WTC11 (cell line): ENCODE measurements around the gene KCNK15. TPM values are rescaled to one million over a fixed set of nuclear protein-coding genes. Genes with fewer than 3 reads are reported as not detected.

Source experiments
- ATAC-seq: fragments of 200-7000 bp; cut with Tn5 transposase; 2 replicates; pipeline ENCODE4 v1.10.0; 2021; ENCODE audit warnings: mild to moderate bottlenecking, moderate library complexity
- CTCF ChIA-PET: fragments of 300-600 bp; sonication (Branson Sonifier 250); formaldehyde crosslinking; loops from one replicate; lab custom pipeline; 2021; ENCODE audit warnings: antibody characterized with exemption; lab: Charles Lee
- POLR2A ChIA-PET: fragments of 350-600 bp; sonication (Branson Sonifier 250); formaldehyde crosslinking; loops from one replicate; lab custom pipeline; 2021; ENCODE audit warnings: antibody characterized with exemption; lab: Charles Lee
- DNase-seq: peaks from one replicate; pipeline ENCODE4 v3.0.0; 2021; ENCODE audit warnings: low spot score
- H3K27ac Mint-ChIP-seq: 2 replicates; pipeline ENCODE4 v1.8.0; 2021; ENCODE audit warnings: mixed read lengths
- H3K27me3 Mint-ChIP-seq: 2 replicates; pipeline ENCODE4 v1.8.0; 2021; ENCODE audit warnings: low read depth, mild to moderate bottlenecking, moderate library complexity, mixed read lengths
- H3K36me3 Mint-ChIP-seq: 2 replicates; pipeline ENCODE4 v1.8.0; 2021; ENCODE audit warnings: mixed read lengths
- H3K4me1 Mint-ChIP-seq: 2 replicates; pipeline ENCODE4 v1.8.0; 2022; ENCODE audit warnings: mixed read lengths
- H3K4me3 Mint-ChIP-seq: 2 replicates; pipeline ENCODE4 v1.8.0; 2021; ENCODE audit warnings: mild to moderate bottlenecking, moderate library complexity, mixed read lengths
- H3K9me3 Mint-ChIP-seq: 2 replicates; pipeline ENCODE4 v1.8.0; 2021; ENCODE audit warnings: mixed read lengths
- CREM ChIP-seq: sonication (generic); formaldehyde crosslinking; IDR thresholded peaks from 2 replicates; pipeline ENCODE4 v1.8.1; 2022; ENCODE audit warnings: mild to moderate bottlenecking, missing genetic modification reagents, moderate library complexity
- EMX1 ChIP-seq: fragments of 250-450 bp; sonication (Bioruptor Pico); IDR thresholded peaks from 2 replicates; pipeline ENCODE4 v1.8.0; 2021; ENCODE audit warnings: mild to moderate bottlenecking
- ETV6 ChIP-seq: sonication (generic); formaldehyde crosslinking; IDR thresholded peaks from 2 replicates; pipeline ENCODE4 v1.8.1; 2022; ENCODE audit warnings: mild to moderate bottlenecking, missing genetic modification reagents
- FOXK1 ChIP-seq: sonication (generic); formaldehyde crosslinking; IDR thresholded peaks from 2 replicates; pipeline ENCODE4 v1.8.0; 2022; ENCODE audit warnings: mild to moderate bottlenecking, moderate library complexity, missing genetic modification reagents
- HMGA2 ChIP-seq: fragments of 250-450 bp; sonication (Bioruptor Pico); IDR thresholded peaks from 2 replicates; pipeline ENCODE4 v1.4.0; 2021; ENCODE audit warnings: mild to moderate bottlenecking, moderate library complexity
- IRF2 ChIP-seq: sonication (generic); formaldehyde crosslinking; IDR thresholded peaks from 2 replicates; pipeline ENCODE4 v1.8.0; 2022; ENCODE audit warnings: low read depth, missing genetic modification reagents, borderline replicate concordance
- JUN ChIP-seq: sonication (generic); formaldehyde crosslinking; IDR thresholded peaks from 2 replicates; pipeline ENCODE4 v1.8.0; 2023; ENCODE audit warnings: mild to moderate bottlenecking, missing genetic modification reagents
- NFATC4 ChIP-seq: fragments of 250-450 bp; sonication (Bioruptor Pico); IDR thresholded peaks from 2 replicates; pipeline ENCODE4 v1.9.0; 2021; ENCODE audit warnings: mild to moderate bottlenecking
- NFE2L1 ChIP-seq: sonication (generic); formaldehyde crosslinking; IDR thresholded peaks from 2 replicates; pipeline ENCODE4 v1.8.1; 2023; ENCODE audit warnings: missing genetic modification reagents
- NFYB ChIP-seq: sonication (generic); formaldehyde crosslinking; conservative IDR thresholded peaks from 2 replicates; pipeline ENCODE4 v1.8.0; 2022; ENCODE audit warnings: low read depth, missing genetic modification reagents
- NR3C1 ChIP-seq: sonication (generic); formaldehyde crosslinking; conservative IDR thresholded peaks from 2 replicates; pipeline ENCODE4 v1.8.1; 2023; ENCODE audit warnings: low read depth, mild to moderate bottlenecking, missing genetic modification reagents
- RELA ChIP-seq: sonication (generic); formaldehyde crosslinking; IDR thresholded peaks from 2 replicates; pipeline ENCODE4 v1.8.1; 2022; ENCODE audit warnings: missing genetic modification reagents, mild to moderate bottlenecking, borderline replicate concordance
- SMAD4 ChIP-seq: sonication (generic); formaldehyde crosslinking; IDR thresholded peaks from 2 replicates; pipeline ENCODE4 v1.8.0; 2022; ENCODE audit warnings: mild to moderate bottlenecking, missing genetic modification reagents
- SOX15 ChIP-seq: fragments of 250-450 bp; sonication (Bioruptor Pico); IDR thresholded peaks from 2 replicates; pipeline ENCODE4 v1.9.0; 2021; ENCODE audit warnings: mild to moderate bottlenecking
- SP1 ChIP-seq: sonication (generic); formaldehyde crosslinking; conservative IDR thresholded peaks from 2 replicates; pipeline ENCODE4 v1.8.1; 2022; ENCODE audit warnings: missing genetic modification reagents
- TEAD1 ChIP-seq: sonication (generic); formaldehyde crosslinking; IDR thresholded peaks from 2 replicates; pipeline ENCODE4 v1.8.0; 2022; ENCODE audit warnings: mild to moderate bottlenecking, missing genetic modification reagents
- ZNF219 ChIP-seq: sonication (generic); formaldehyde crosslinking; IDR thresholded peaks from 2 replicates; pipeline ENCODE4 v1.8.0; 2023; ENCODE audit warnings: missing genetic modification reagents, mild to moderate bottlenecking, borderline replicate concordance
- ZNF232 ChIP-seq: sonication (generic); formaldehyde crosslinking; IDR thresholded peaks from 2 replicates; pipeline ENCODE4 v1.8.0; 2022; ENCODE audit warnings: mild to moderate bottlenecking, missing genetic modification reagents
- total RNA-seq: library from RNA; stranded (reverse); gene quantifications from 3 replicates; pipeline ENCODE4 v1.2.3, GENCODE V29; 2021
- TF ChIP-seq, protein P1 (sequence below): sonication (generic); formaldehyde crosslinking; IDR thresholded peaks from 2 replicates; pipeline ENCODE4 v1.8.0; 2022; ENCODE audit warnings: mild to moderate bottlenecking, missing genetic modification reagents
- TF ChIP-seq, protein P2 (sequence below): sonication (generic); formaldehyde crosslinking; IDR thresholded peaks from 2 replicates; pipeline ENCODE4 v1.8.1; 2023; ENCODE audit warnings: mild to moderate bottlenecking, missing genetic modification reagents, borderline replicate concordance
- TF ChIP-seq, protein P3 (sequence below): sonication (generic); formaldehyde crosslinking; IDR thresholded peaks from 2 replicates; pipeline ENCODE4 v1.8.1; 2023; ENCODE audit warnings: mild to moderate bottlenecking, missing genetic modification reagents
- TF ChIP-seq, protein P4 (sequence below): sonication (generic); formaldehyde crosslinking; IDR thresholded peaks from 2 replicates; pipeline ENCODE4 v1.8.1; 2022; ENCODE audit warnings: missing genetic modification reagents, borderline replicate concordance
- TF ChIP-seq, protein P5 (sequence below): sonication (generic); formaldehyde crosslinking; IDR thresholded peaks from 2 replicates; pipeline ENCODE4 v1.8.0; 2023; ENCODE audit warnings: missing genetic modification reagents, mild to moderate bottlenecking, borderline replicate concordance
- TF ChIP-seq, protein P6 (sequence below): sonication (generic); formaldehyde crosslinking; IDR thresholded peaks from 2 replicates; pipeline ENCODE4 v1.8.1; 2023; ENCODE audit warnings: mild to moderate bottlenecking, missing genetic modification reagents, moderate library complexity
- TF ChIP-seq, protein P7 (sequence below): sonication (generic); formaldehyde crosslinking; IDR thresholded peaks from 2 replicates; pipeline ENCODE4 v1.8.0; 2022; ENCODE audit warnings: mild to moderate bottlenecking, missing genetic modification reagents
- TF ChIP-seq, protein P8 (sequence below): sonication (generic); formaldehyde crosslinking; conservative IDR thresholded peaks from 2 replicates; pipeline ENCODE4 v1.8.1; 2022; ENCODE audit warnings: mild to moderate bottlenecking, missing genetic modification reagents

KCNK15 gene
- total RNA-seq, 1 experiment from 2014 or later = 0.24 TPM

DNA sequence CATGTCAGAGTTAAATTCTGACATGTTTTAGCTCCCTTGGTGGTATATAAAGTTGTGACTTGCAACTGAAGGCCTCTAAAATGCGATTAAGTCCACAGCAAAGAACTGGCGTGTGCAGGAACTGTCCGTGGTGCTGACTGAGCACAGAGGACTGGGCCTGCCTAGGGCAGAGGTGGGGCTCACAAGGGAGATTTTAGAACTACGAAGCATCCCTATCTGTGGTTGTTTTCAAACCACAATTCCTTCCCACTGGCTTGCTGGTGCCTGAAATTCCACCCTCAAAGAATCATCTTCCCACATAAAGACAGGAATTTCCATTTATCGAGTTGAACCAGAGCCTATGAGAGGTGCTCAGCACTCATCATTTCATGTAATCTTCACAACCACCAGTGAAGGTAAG is 34.6 kb downstream of the KCNK15 start:
- no peaks in the 10 kb centered on the region for H3K9me3 Mint-ChIP-seq
- ChIA-PET CTCF (no interaction called here), POLR2A (no interaction called here)

More for the DNA sequence above, 34.6 kb downstream of the KCNK15 start:
- DNase-seq (peak; percentile 75), ATAC-seq (peak; percentile 60)
- TF ChIP-seq NFYB (CRISPR knock-in tag) = no peak
- peak; percentile 63; the same call in 1 of the 2 replicates for TF ChIP-seq ZNF219 (CRISPR knock-in tag)
- 0 out of 2 replicates have a peak, but pooled peaks have one; percentile 61 for TF ChIP-seq SMAD4
- TF ChIP-seq, protein P1, sequence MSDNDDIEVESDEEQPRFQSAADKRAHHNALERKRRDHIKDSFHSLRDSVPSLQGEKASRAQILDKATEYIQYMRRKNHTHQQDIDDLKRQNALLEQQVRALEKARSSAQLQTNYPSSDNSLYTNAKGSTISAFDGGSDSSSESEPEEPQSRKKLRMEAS (CRISPR knock-in tag) = peak; percentile 31; the same call in 1 of the 2 replicates
- TF ChIP-seq, protein P2, sequence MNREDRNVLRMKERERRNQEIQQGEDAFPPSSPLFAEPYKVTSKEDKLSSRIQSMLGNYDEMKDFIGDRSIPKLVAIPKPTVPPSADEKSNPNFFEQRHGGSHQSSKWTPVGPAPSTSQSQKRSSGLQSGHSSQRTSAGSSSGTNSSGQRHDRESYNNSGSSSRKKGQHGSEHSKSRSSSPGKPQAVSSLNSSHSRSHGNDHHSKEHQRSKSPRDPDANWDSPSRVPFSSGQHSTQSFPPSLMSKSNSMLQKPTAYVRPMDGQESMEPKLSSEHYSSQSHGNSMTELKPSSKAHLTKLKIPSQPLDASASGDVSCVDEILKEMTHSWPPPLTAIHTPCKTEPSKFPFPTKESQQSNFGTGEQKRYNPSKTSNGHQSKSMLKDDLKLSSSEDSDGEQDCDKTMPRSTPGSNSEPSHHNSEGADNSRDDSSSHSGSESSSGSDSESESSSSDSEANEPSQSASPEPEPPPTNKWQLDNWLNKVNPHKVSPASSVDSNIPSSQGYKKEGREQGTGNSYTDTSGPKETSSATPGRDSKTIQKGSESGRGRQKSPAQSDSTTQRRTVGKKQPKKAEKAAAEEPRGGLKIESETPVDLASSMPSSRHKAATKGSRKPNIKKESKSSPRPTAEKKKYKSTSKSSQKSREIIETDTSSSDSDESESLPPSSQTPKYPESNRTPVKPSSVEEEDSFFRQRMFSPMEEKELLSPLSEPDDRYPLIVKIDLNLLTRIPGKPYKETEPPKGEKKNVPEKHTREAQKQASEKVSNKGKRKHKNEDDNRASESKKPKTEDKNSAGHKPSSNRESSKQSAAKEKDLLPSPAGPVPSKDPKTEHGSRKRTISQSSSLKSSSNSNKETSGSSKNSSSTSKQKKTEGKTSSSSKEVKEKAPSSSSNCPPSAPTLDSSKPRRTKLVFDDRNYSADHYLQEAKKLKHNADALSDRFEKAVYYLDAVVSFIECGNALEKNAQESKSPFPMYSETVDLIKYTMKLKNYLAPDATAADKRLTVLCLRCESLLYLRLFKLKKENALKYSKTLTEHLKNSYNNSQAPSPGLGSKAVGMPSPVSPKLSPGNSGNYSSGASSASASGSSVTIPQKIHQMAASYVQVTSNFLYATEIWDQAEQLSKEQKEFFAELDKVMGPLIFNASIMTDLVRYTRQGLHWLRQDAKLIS = no peak
- TF ChIP-seq, protein P3, sequence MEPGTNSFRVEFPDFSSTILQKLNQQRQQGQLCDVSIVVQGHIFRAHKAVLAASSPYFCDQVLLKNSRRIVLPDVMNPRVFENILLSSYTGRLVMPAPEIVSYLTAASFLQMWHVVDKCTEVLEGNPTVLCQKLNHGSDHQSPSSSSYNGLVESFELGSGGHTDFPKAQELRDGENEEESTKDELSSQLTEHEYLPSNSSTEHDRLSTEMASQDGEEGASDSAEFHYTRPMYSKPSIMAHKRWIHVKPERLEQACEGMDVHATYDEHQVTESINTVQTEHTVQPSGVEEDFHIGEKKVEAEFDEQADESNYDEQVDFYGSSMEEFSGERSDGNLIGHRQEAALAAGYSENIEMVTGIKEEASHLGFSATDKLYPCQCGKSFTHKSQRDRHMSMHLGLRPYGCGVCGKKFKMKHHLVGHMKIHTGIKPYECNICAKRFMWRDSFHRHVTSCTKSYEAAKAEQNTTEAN (CRISPR knock-in tag) = peak; percentile 58; the same call in 1 of the 2 replicates
- peak; percentile 22; the same call in 1 of the 2 replicates for TF ChIP-seq ETV6 (CRISPR knock-in tag)
- TF ChIP-seq ZNF232 (CRISPR knock-in tag) = peak; percentile 90
- TF ChIP-seq SOX15 (CRISPR knock-in tag) = no peak
- TF ChIP-seq, protein P4, sequence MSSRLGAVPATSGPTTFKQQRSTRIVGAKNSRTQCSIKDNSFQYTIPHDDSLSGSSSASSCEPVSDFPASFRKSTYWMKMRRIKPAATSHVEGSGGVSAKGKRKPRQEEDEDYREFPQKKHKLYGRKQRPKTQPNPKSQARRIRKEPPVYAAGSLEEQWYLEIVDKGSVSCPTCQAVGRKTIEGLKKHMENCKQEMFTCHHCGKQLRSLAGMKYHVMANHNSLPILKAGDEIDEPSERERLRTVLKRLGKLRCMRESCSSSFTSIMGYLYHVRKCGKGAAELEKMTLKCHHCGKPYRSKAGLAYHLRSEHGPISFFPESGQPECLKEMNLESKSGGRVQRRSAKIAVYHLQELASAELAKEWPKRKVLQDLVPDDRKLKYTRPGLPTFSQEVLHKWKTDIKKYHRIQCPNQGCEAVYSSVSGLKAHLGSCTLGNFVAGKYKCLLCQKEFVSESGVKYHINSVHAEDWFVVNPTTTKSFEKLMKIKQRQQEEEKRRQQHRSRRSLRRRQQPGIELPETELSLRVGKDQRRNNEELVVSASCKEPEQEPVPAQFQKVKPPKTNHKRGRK (CRISPR knock-in tag) = no peak
- TF ChIP-seq, protein P5, sequence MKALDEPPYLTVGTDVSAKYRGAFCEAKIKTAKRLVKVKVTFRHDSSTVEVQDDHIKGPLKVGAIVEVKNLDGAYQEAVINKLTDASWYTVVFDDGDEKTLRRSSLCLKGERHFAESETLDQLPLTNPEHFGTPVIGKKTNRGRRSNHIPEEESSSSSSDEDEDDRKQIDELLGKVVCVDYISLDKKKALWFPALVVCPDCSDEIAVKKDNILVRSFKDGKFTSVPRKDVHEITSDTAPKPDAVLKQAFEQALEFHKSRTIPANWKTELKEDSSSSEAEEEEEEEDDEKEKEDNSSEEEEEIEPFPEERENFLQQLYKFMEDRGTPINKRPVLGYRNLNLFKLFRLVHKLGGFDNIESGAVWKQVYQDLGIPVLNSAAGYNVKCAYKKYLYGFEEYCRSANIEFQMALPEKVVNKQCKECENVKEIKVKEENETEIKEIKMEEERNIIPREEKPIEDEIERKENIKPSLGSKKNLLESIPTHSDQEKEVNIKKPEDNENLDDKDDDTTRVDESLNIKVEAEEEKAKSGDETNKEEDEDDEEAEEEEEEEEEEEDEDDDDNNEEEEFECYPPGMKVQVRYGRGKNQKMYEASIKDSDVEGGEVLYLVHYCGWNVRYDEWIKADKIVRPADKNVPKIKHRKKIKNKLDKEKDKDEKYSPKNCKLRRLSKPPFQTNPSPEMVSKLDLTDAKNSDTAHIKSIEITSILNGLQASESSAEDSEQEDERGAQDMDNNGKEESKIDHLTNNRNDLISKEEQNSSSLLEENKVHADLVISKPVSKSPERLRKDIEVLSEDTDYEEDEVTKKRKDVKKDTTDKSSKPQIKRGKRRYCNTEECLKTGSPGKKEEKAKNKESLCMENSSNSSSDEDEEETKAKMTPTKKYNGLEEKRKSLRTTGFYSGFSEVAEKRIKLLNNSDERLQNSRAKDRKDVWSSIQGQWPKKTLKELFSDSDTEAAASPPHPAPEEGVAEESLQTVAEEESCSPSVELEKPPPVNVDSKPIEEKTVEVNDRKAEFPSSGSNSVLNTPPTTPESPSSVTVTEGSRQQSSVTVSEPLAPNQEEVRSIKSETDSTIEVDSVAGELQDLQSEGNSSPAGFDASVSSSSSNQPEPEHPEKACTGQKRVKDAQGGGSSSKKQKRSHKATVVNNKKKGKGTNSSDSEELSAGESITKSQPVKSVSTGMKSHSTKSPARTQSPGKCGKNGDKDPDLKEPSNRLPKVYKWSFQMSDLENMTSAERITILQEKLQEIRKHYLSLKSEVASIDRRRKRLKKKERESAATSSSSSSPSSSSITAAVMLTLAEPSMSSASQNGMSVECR (CRISPR knock-in tag) = peak; percentile 69; the same call in 1 of the 2 replicates
- TF ChIP-seq JUN (CRISPR knock-in tag) = peak; percentile 79; the same call in 1 of the 2 replicates
- no peak for TF ChIP-seq IRF2
- TF ChIP-seq, protein P6, sequence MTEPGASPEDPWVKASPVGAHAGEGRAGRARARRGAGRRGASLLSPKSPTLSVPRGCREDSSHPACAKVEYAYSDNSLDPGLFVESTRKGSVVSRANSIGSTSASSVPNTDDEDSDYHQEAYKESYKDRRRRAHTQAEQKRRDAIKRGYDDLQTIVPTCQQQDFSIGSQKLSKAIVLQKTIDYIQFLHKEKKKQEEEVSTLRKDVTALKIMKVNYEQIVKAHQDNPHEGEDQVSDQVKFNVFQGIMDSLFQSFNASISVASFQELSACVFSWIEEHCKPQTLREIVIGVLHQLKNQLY (CRISPR knock-in tag) = 0 out of 2 replicates have a peak, but pooled peaks have one; percentile 46
- TF ChIP-seq, protein P7, sequence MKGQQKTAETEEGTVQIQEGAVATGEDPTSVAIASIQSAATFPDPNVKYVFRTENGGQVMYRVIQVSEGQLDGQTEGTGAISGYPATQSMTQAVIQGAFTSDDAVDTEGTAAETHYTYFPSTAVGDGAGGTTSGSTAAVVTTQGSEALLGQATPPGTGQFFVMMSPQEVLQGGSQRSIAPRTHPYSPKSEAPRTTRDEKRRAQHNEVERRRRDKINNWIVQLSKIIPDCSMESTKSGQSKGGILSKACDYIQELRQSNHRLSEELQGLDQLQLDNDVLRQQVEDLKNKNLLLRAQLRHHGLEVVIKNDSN (CRISPR knock-in tag) = peak; percentile 47; the same call in 1 of the 2 replicates
- TF ChIP-seq NR3C1 = no peak
- TF ChIP-seq NFATC4 (CRISPR knock-in tag) = no peak
- no peak for TF ChIP-seq TEAD1 (CRISPR knock-in tag)
- no peak for TF ChIP-seq EMX1 (CRISPR knock-in tag)
- 0 out of 2 replicates have a peak, but pooled peaks have one; percentile 51 for TF ChIP-seq CREM (CRISPR knock-in tag)
- no peak for TF ChIP-seq HMGA2 (CRISPR knock-in tag)
- peak; percentile 39; the same call in 1 of the 2 replicates for TF ChIP-seq SP1 (CRISPR knock-in tag)
- TF ChIP-seq RELA (CRISPR knock-in tag) = no peak
- TF ChIP-seq FOXK1 (CRISPR knock-in tag) = 0 out of 2 replicates have a peak, but pooled peaks have one; percentile 20
- TF ChIP-seq NFE2L1 (CRISPR knock-in tag) = 0 out of 2 replicates have a peak, but pooled peaks have one; percentile 40
- TF ChIP-seq, protein P8, sequence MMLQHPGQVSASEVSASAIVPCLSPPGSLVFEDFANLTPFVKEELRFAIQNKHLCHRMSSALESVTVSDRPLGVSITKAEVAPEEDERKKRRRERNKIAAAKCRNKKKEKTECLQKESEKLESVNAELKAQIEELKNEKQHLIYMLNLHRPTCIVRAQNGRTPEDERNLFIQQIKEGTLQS (CRISPR knock-in tag) = no peak
- no peak overlapping the region for H3K27ac Mint-ChIP-seq
- no peaks in the 10 kb centered on the region for H3K27me3 Mint-ChIP-seq
- no peaks in the 10 kb centered on the region for H3K36me3 Mint-ChIP-seq
- peaks cover 13% of the 10 kb centered on the region for H3K4me1 Mint-ChIP-seq
- H3K4me3 Mint-ChIP-seq = no peak overlapping the region
